Adipocyte (in vitro differentiated cells): Measurements from ENCODE around the gene DBH.

Experiments
- DNase-seq: peaks from one replicate; pipeline ENCODE4 v3.0.0-alpha.2; 2015; ENCODE audit warnings: low read depth
- H3K27me3 ChIP-seq: replicated peaks from 2 replicates; pipeline ENCODE4 v1.7.0; 2013; ENCODE audit warnings: mild to moderate bottlenecking, low read length, moderate library complexity; ENCODE audit not compliant: control insufficient read depth, insufficient read depth
- H3K36me3 ChIP-seq: 2 replicates; pipeline ENCODE4 v1.7.0; 2013; ENCODE audit warnings: low read length, mild to moderate bottlenecking, moderate library complexity; ENCODE audit not compliant: control insufficient read depth, insufficient read depth, severe bottlenecking
- H3K4me1 ChIP-seq: 2 replicates; pipeline ENCODE4 v1.7.0; 2013; ENCODE audit warnings: mild to moderate bottlenecking, low read length, moderate library complexity; ENCODE audit not compliant: control insufficient read depth, insufficient read depth
- H3K4me3 ChIP-seq: 2 replicates; pipeline ENCODE4 v1.7.0; 2013; ENCODE audit warnings: mild to moderate bottlenecking, low read length, moderate library complexity
- H3K9ac ChIP-seq: 2 replicates; pipeline ENCODE4 v1.7.0; 2013; ENCODE audit warnings: mild to moderate bottlenecking, low read length, moderate library complexity
- H3K9me3 ChIP-seq: 2 replicates; pipeline ENCODE4 v1.7.0; 2013; ENCODE audit warnings: mild to moderate bottlenecking, low read length, moderate library complexity; ENCODE audit not compliant: control insufficient read depth

Gene DBH

GRCh38 chr9:133628766-133629165 is 7.4 kb upstream of the DBH start:
- H3K27me3 ChIP-seq: peaks cover 65% of the 10 kb centered on the region
- DNase-seq: no peak
- no peak overlapping the region for H3K9ac ChIP-seq
- H3K36me3 ChIP-seq: no peaks in the 10 kb centered on the region
- peaks cover 42% of the 10 kb centered on the region for H3K9me3 ChIP-seq
- no peaks in the 10 kb centered on the region for H3K4me1 ChIP-seq
- H3K4me3 ChIP-seq: no peak overlapping the region

- H3K4me1 ChIP-seq: no peaks in the 10 kb centered on the region
- H3K9me3 ChIP-seq: peaks cover 35% of the 10 kb centered on the region
- H3K36me3 ChIP-seq: no peaks in the 10 kb centered on the region
- H3K9ac ChIP-seq: no peak overlapping the region
- H3K27me3 ChIP-seq: peaks cover 66% of the 10 kb centered on the region
- DNase-seq: no peak
- H3K4me3 ChIP-seq: no peak overlapping the region
Observed at GRCh38 chr9:133629221-133630110, 6.7 kb upstream of the DBH start.

- Histone ChIP-seq H3K4me3 (no peak overlapping the region), H3K36me3 (no peaks in the 10 kb centered on the region)
Observed at GRCh38 chr9:133631111-133631510, 5.1 kb upstream of the DBH start.

GRCh38 chr9:133632806-133633680 is 3.1 kb upstream of the DBH start:
- H3K4me3 ChIP-seq: no peak overlapping the region
- no peaks in the 10 kb centered on the region for H3K36me3 ChIP-seq
- no peak for DNase-seq
- no peaks in the 10 kb centered on the region for H3K4me1 ChIP-seq
- H3K9me3 ChIP-seq: peaks cover 4% of the 10 kb centered on the region
- no peak overlapping the region for H3K9ac ChIP-seq
- H3K27me3 ChIP-seq: peaks cover 78% of the 10 kb centered on the region

More at GRCh38 chr9:133631111-133631510, 5.1 kb upstream of the DBH start:
- Histone ChIP-seq H3K9ac (no peak overlapping the region), H3K4me1 (no peaks in the 10 kb centered on the region), H3K9me3 (peaks cover 22% of the 10 kb centered on the region), H3K27me3 (peaks cover 76% of the 10 kb centered on the region)
- DNase-seq: no peak

GRCh38 chr9:133633681-133634080 is 2.5 kb upstream of the DBH start:
- Histone ChIP-seq H3K36me3 (no peaks in the 10 kb centered on the region), H3K9ac (no peak overlapping the region), H3K4me1 (no peaks in the 10 kb centered on the region), H3K4me3 (no peak overlapping the region), H3K27me3 (peaks cover 75% of the 10 kb centered on the region), H3K9me3 (no peaks in the 10 kb centered on the region)
- no peak for DNase-seq

GRCh38 chr9:133634081-133634691 is 2.0 kb upstream of the DBH start:
- DNase-seq: no peak
- Histone ChIP-seq H3K27me3 (peaks cover 73% of the 10 kb centered on the region), H3K4me3 (no peak overlapping the region), H3K9ac (no peak overlapping the region), H3K4me1 (no peaks in the 10 kb centered on the region), H3K9me3 (no peaks in the 10 kb centered on the region), H3K36me3 (no peaks in the 10 kb centered on the region)

- Histone ChIP-seq H3K4me3 (no peak overlapping the region), H3K4me1 (no peaks in the 10 kb centered on the region), H3K9ac (no peak overlapping the region), H3K9me3 (no peaks in the 10 kb centered on the region), H3K36me3 (no peaks in the 10 kb centered on the region), H3K27me3 (peaks cover 77% of the 10 kb centered on the region)
- no peak for DNase-seq
Observed at GRCh38 chr9:133635098-133635497, 1.1 kb upstream of the DBH start.

- Histone ChIP-seq H3K4me3 (no peak overlapping the region), H3K27me3 (peaks cover 81% of the 10 kb centered on the region), H3K9me3 (no peaks in the 10 kb centered on the region), H3K4me1 (no peaks in the 10 kb centered on the region), H3K36me3 (no peaks in the 10 kb centered on the region), H3K9ac (no peak overlapping the region)
- no peak for DNase-seq
Observed at GRCh38 chr9:133636902-133637301, 739 bp downstream of the DBH start.

GRCh38 chr9:133637451-133638055 is 1.4 kb downstream of the DBH start:
- DNase-seq: no peak
- H3K27me3 ChIP-seq: peaks cover 83% of the 10 kb centered on the region
- no peak overlapping the region for H3K4me3 ChIP-seq
- H3K9ac ChIP-seq: no peak overlapping the region
- no peaks in the 10 kb centered on the region for H3K9me3 ChIP-seq
- H3K4me1 ChIP-seq: no peaks in the 10 kb centered on the region
- H3K36me3 ChIP-seq: no peaks in the 10 kb centered on the region

GRCh38 chr9:133638076-133638475 is 1.9 kb downstream of the DBH start:
- Histone ChIP-seq H3K9me3 (no peaks in the 10 kb centered on the region), H3K9ac (no peak overlapping the region), H3K4me1 (no peaks in the 10 kb centered on the region), H3K27me3 (peaks cover 84% of the 10 kb centered on the region), H3K4me3 (no peak overlapping the region), H3K36me3 (no peaks in the 10 kb centered on the region)
- no peak for DNase-seq

- Histone ChIP-seq H3K27me3 (peaks cover 85% of the 10 kb centered on the region), H3K9me3 (no peaks in the 10 kb centered on the region), H3K4me3 (no peak overlapping the region), H3K9ac (no peak overlapping the region), H3K4me1 (no peaks in the 10 kb centered on the region), H3K36me3 (no peaks in the 10 kb centered on the region)
- DNase-seq: no peak
Observed at GRCh38 chr9:133638711-133639110, 2.5 kb downstream of the DBH start.
